Activated CD4-positive, alpha-beta T cell treated with anti-CD3 and anti-CD28 coated beads, Interleukin-2, amount 50 U/mL, for 16 hours (primary cell): ENCODE results near the gene SOCS6.

Experiments
- DNase-seq: peaks from one replicate; pipeline ENCODE4 v3.0.0-alpha.2; 2020

SOCS6 gene

GRCh38 chr18:70289351-70290312 lies 787 bp downstream of the SOCS6 start:
- peak; percentile 21 for DNase-seq

GRCh38 chr18:70290482-70291294 lies 1.8 kb downstream of the SOCS6 start:
- DNase-seq = no peak

GRCh38 chr18:70291295-70291574 lies 2.4 kb downstream of the SOCS6 start:
- DNase-seq = no peak

GRCh38 chr18:70292628-70293027 lies 3.8 kb downstream of the SOCS6 start:
- no peak for DNase-seq

- peak; percentile 23 for DNase-seq
Measured at GRCh38 chr18:70293166-70293565, 4.3 kb downstream of the SOCS6 start.

- no peak for DNase-seq
Measured at GRCh38 chr18:70294471-70295191, 5.8 kb downstream of the SOCS6 start.

GRCh38 chr18:70295192-70296188 lies 6.6 kb downstream of the SOCS6 start:
- no peak for DNase-seq

GRCh38 chr18:70296289-70296688 lies 7.4 kb downstream of the SOCS6 start:
- DNase-seq = no peak

GRCh38 chr18:70296781-70297180 lies 7.9 kb downstream of the SOCS6 start:
- no peak for DNase-seq

- no peak for DNase-seq
Measured at GRCh38 chr18:70299393-70299792, 10.5 kb downstream of the SOCS6 start.

GRCh38 chr18:70301667-70302066 lies 12.8 kb downstream of the SOCS6 start:
- no peak for DNase-seq

- DNase-seq = no peak
Measured at GRCh38 chr18:70308555-70309294, 19.9 kb downstream of the SOCS6 start.

- DNase-seq = no peak
Measured at GRCh38 chr18:70310560-70311320, 21.9 kb downstream of the SOCS6 start.

- no peak for DNase-seq
Measured at GRCh38 chr18:70311726-70312125, 22.9 kb downstream of the SOCS6 start.

- DNase-seq = no peak
Measured at GRCh38 chr18:70313640-70314039, 24.8 kb downstream of the SOCS6 start.

- DNase-seq = no peak
Measured at GRCh38 chr18:70314151-70314782, 25.4 kb downstream of the SOCS6 start.

GRCh38 chr18:70319187-70319586 lies 30.3 kb downstream of the SOCS6 start:
- DNase-seq = no peak

GRCh38 chr18:70321616-70322015 lies 32.8 kb downstream of the SOCS6 start:
- no peak for DNase-seq

- no peak for DNase-seq
Measured at GRCh38 chr18:70322385-70322784, 33.5 kb downstream of the SOCS6 start.

- no peak for DNase-seq
Measured at GRCh38 chr18:70322928-70323327, 34.1 kb downstream of the SOCS6 start.
